GM12873 (cell line): ENCODE results near the gene GLDN.

Experiments
- CTCF ChIP-seq: IDR thresholded peaks from 2 replicates; pipeline ENCODE4 v1.5.1; 2012; ENCODE audit warnings: low read depth, mild to moderate bottlenecking, moderate library complexity, low read length, control low read depth; ENCODE audit not compliant: insufficient read depth; ENCODE audit errors: missing control alignments

Gene GLDN

GRCh38 chr15:51363383-51363782, 21.9 kb downstream of the GLDN start:
- TF ChIP-seq CTCF, result no peak

DNA sequence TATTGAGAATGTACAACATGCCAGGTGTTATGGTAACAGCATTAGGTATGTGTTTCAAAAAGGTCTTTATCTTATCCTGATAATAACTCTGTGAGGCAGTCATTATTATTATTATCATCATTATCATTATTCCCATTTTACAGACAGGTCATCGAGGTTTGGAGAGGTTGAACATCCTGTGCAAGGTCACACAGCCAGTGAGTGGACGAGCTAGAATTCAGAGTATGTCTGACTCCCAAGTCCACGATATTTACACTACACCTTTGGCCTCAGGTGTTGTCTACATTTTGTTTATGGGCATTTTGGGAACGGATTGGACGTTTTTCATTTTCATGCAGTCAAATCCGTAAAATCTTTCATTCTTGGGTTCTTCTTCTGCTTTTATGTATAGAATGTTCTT, 24.0 kb downstream of the GLDN start:
- TF ChIP-seq CTCF, result no peak

- no peak for TF ChIP-seq CTCF
Observed at GRCh38 chr15:51366071-51366470, 24.6 kb downstream of the GLDN start.

GRCh38 chr15:51366920-51367319, 25.5 kb downstream of the GLDN start:
- TF ChIP-seq CTCF, result no peak

GRCh38 chr15:51367322-51367976, 26.0 kb downstream of the GLDN start:
- TF ChIP-seq CTCF, result no peak

DNA sequence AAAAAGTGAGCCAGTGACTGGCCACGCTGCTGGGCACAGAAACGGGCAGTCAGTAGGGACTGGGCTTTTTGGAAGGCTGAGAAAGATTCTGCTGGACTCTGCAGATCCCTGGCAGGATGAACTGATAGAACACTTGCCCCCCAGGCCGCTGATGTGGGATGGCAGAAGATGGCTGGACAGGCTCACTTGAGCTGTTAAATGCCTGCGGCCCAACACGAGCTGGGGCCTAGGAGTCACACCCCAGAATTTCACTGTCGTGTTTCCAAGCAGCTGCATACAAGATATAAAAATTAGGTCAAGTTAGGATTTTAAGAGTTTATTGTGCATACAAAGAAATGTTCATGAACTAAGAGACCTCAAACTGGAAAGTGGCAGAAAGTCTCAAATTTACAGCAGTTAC, 26.9 kb downstream of the GLDN start:
- TF ChIP-seq CTCF, result no peak

DNA sequence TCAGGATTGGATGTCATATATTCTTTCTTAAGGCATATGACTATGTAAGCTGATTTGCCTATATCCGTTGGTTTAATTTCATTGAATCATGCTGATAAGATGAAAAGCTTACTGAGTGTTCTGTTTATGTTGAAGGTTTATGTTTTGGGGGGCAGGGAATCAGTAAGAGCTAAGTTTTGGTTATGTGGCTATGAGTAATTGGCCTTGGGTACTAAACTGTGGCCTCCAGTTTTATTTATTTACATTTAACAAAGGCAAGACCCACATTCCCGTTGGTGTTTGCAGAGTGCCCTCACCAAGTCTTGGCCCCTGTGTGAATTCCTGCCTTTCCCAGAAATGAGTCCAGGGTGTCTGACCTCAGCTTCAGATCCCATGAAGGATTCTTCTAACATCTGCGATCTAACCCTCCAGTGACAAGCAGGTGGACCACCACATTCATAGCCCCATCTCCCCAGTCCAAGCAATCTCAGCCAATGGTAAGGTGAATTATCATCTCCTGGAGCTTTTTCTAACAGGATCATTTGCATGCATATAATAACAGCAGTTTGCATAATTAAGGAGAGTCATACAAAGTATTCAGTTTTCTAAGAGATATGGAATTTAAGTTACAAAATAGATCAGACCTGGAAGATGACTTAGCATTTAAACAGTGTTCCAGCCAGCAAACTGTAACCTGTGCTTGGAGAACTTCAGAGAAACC, 27.4 kb downstream of the GLDN start:
- no peak for TF ChIP-seq CTCF

DNA sequence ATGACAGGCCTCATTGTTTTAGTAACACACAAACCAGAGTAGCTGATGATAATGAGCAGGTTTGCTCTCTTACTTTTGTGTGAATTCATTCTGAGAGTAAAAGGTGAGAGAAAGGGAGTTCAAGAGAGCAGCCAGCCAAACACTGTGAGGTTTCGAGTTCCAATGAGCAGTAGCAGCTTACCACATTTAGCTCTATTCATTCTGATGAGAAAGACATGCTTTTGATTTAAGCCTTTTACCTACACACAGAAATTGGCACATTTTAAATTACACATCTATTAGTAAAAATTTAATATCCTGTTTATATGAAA, 28.0 kb downstream of the GLDN start:
- no peak for TF ChIP-seq CTCF
